Right lobe of liver (tissue), 4 donors: Measurements from ENCODE around the gene USF3.

Experiments
- CTCF ChIP-seq, 4 donors: fragments of 200-600 bp in 3 of 4; fragments of 450-650 bp in 1 of 4; IDR thresholded peaks; one replicate each; pipeline versions ENCODE4 v1.5.1 to v1.8.0; 2016 to 2022; ENCODE audit warnings: antibody characterized with exemption in 4 of 4, mild to moderate bottlenecking in 2 of 4
- POLR2A ChIP-seq: fragments of 450-650 bp; IDR thresholded peaks from one replicate; pipeline ENCODE4 v1.6.1; 2017; ENCODE audit warnings: antibody characterized with exemption, mild to moderate bottlenecking
- donor health status: DM: no; HTN: no; CAD: no.
- donor health status: DM: no; HTN: no; CAD: no.
- donor health status: DM: no; HTN: yes; CAD: no.

- no peak for TF ChIP-seq CTCF (IDR thresholded peaks at IDR 0.05)
- TF ChIP-seq POLR2A = no peak
These were observed 89.2 kb downstream of the USF3 start for GRCh38 chr3:113607219-113607596.
